HepG2 (cell line): ENCODE measurements around the gene DAB2IP. TPM values are rescaled to one million over a fixed set of nuclear protein-coding genes. Genes with fewer than 3 reads are reported as not detected.

ENCODE experiments used
- ATAC-seq: fragments of 200-7000 bp; cut with Tn5 transposase; 3 replicates; pipeline ENCODE4 v1.9.1; 2020; ENCODE audit warnings: mild to moderate bottlenecking, moderate library complexity
- BruUV-seq: library from RNA; stranded (reverse); fragments of 400-500 nt; replicated peaks from 2 replicates; lab custom pipeline; 2021; lab: Mats Ljungman, UMichigan
- CTCF ChIA-PET: fragments of 300-600 bp; formaldehyde crosslinking; extraction: SDS; loops from one replicate; lab custom pipeline; 2021; ENCODE audit warnings: low total read pairs, inconsistent platforms, low intra/inter-chr PET ratio; lab: Yijun Ruan, JAX
- POLR2A ChIA-PET: fragments of 350-600 bp; sonication (Branson Sonifier 250); formaldehyde crosslinking; loops from one replicate; lab custom pipeline; 2020; ENCODE audit warnings: antibody characterized with exemption, inconsistent platforms; lab: Yijun Ruan, JAX
- DNase-seq: peaks from one replicate; pipeline ENCODE4 v3.0.0-alpha.2; 2015; ENCODE audit warnings: low spot score
- FAIRE-seq: peaks from 3 replicates; lab custom pipeline; 2011; peaks lifted over from hg19 to GRCh38; lab: Jason Lieb, UNC
- H2AFZ ChIP-seq: one replicate; pipeline ENCODE4 v1.6.1; 2011; ENCODE audit warnings: low read length, inconsistent platforms
- H3K27ac ChIP-seq: fragments of 300-600 bp; 3 replicates; pipeline ENCODE4 v1.8.0; 2011; ENCODE audit warnings: mixed run types, mild to moderate bottlenecking, mixed read lengths, low read length, inconsistent platforms; ENCODE audit not compliant: insufficient read depth; ENCODE audit errors: extremely low read length
- H3K27me3 ChIP-seq, 2 experiments: fragments of 200-600 bp in 1 of 2; 2 replicates in 1 of 2; 3 replicates in 1 of 2; pipeline versions ENCODE4 v1.6.0 to v1.8.0; 2011; ENCODE audit warnings: low read length in 2 of 2, mild to moderate bottlenecking in 2 of 2, moderate library complexity in 2 of 2, inconsistent platforms in 1 of 2; ENCODE audit not compliant: insufficient read depth in 2 of 2, control insufficient read depth in 1 of 2
- H3K36me3 ChIP-seq, 2 experiments: fragments of 200-600 bp in 1 of 2; replicated peaks in 1 of 2; 2 replicates in 1 of 2; 3 replicates in 1 of 2; pipeline versions ENCODE4 v1.5.1 to v1.8.0; 2011; ENCODE audit warnings: low read length in 2 of 2, inconsistent platforms in 1 of 2; ENCODE audit not compliant: insufficient read depth in 2 of 2, control insufficient read depth in 1 of 2
- H3K4me1 ChIP-seq: 2 replicates; pipeline ENCODE4 v1.5.1; 2012; ENCODE audit warnings: low read length, inconsistent platforms; ENCODE audit not compliant: insufficient read depth
- H3K4me2 ChIP-seq: 2 replicates; pipeline ENCODE4 v1.6.0; 2011; ENCODE audit warnings: low read depth, low read length, inconsistent platforms
- H3K4me3 ChIP-seq, 3 experiments: fragments of 200-600 bp in 1 of 3; sonication (generic), shearing (Covaris generic) in 1 of 3; replicated peaks in 1 of 3; 2 replicates each; pipeline ENCODE4 v1.5.1; 2011 to 2016; ENCODE audit warnings: low read length in 3 of 3, inconsistent platforms in 2 of 3, low read depth in 2 of 3, mild to moderate bottlenecking in 2 of 3, control low read depth in 1 of 3, mixed read lengths in 1 of 3; ENCODE audit not compliant: insufficient read depth in 1 of 3
- H3K79me2 ChIP-seq: one replicate; pipeline ENCODE4 v1.6.1; 2011; ENCODE audit warnings: low read length, inconsistent platforms; ENCODE audit not compliant: insufficient read depth
- H3K9ac ChIP-seq: 2 replicates; pipeline ENCODE4 v1.6.0; 2011; ENCODE audit warnings: mild to moderate bottlenecking, low read depth, low read length, inconsistent platforms; ENCODE audit not compliant: insufficient read depth
- H3K9me3 ChIP-seq: 2 replicates; pipeline ENCODE4 v1.5.1; 2012; ENCODE audit warnings: mild to moderate bottlenecking, low read length
- H4K20me1 ChIP-seq: 2 replicates; pipeline ENCODE4 v1.6.0; 2011; ENCODE audit warnings: inconsistent platforms, mild to moderate bottlenecking, low read length, moderate library complexity; ENCODE audit not compliant: insufficient read depth
- MAFG ChIP-seq: sonication (generic); formaldehyde crosslinking; IDR thresholded peaks from 2 replicates; pipeline ENCODE4 v1.5.1; 2020; ENCODE audit warnings: mild to moderate bottlenecking, missing genetic modification reagents
- MZF1 ChIP-seq: sonication (generic); formaldehyde crosslinking; IDR thresholded peaks from 2 replicates; pipeline ENCODE4 v1.8.1; 2023; ENCODE audit warnings: mild to moderate bottlenecking, missing genetic modification reagents, borderline replicate concordance
- NFE2L1 ChIP-seq: sonication (generic); formaldehyde crosslinking; IDR thresholded peaks from 2 replicates; pipeline ENCODE4 v1.4.0; 2020; ENCODE audit warnings: missing genetic modification reagents, mild to moderate bottlenecking, borderline replicate concordance
- SIX4 ChIP-seq: sonication (generic); formaldehyde crosslinking; IDR thresholded peaks from 2 replicates; pipeline ENCODE4 v1.4.0; 2020; ENCODE audit warnings: missing genetic modification reagents
- TFDP1 ChIP-seq: IDR thresholded peaks from 2 replicates; pipeline ENCODE4 v1.6.1; 2016; ENCODE audit warnings: missing compliant biosample characterization, missing genetic modification reagents, borderline replicate concordance
- THYN1 ChIP-seq: sonication (generic); formaldehyde crosslinking; IDR thresholded peaks from 2 replicates; pipeline ENCODE4 v1.8.1; 2023; ENCODE audit warnings: low read depth, mild to moderate bottlenecking, moderate library complexity, missing genetic modification reagents, borderline replicate concordance
- ZNF180 ChIP-seq: sonication (generic); formaldehyde crosslinking; IDR thresholded peaks from 2 replicates; pipeline ENCODE4 v1.4.0; 2020; ENCODE audit warnings: low read depth, missing genetic modification reagents, borderline replicate concordance
- ZNF501 ChIP-seq: sonication (generic); formaldehyde crosslinking; IDR thresholded peaks from 2 replicates; pipeline ENCODE4 v1.5.1; 2020; ENCODE audit warnings: mild to moderate bottlenecking, moderate library complexity, missing genetic modification reagents
- ZSCAN30 ChIP-seq: sonication (generic); formaldehyde crosslinking; IDR thresholded peaks from 2 replicates; pipeline ENCODE4 v1.5.0; 2020; ENCODE audit warnings: mild to moderate bottlenecking, missing genetic modification reagents
- WGBS: methylation state at CpG from one replicate; pipeline ENCODE4 v1.1.6; 2017; ENCODE audit warnings: low lambda C conversion rate; 5-methylcytosine and 5-hydroxymethylcytosine counted together
- in situ Hi-C: cut with HindIII; loops from 2 replicates; pipeline ENCODE4 v1.10.0; 2017; ENCODE audit warnings: low pct_unique_long_range_greater_than_20kb; ENCODE audit not compliant: extremely low pct_ligation_motif_present
- intact Hi-C: fragments of 100-400 bp; cut with micrococcal nuclease; formaldehyde crosslinking; loops from one replicate; pipeline ENCODE4 v1.10.0; 2022; ENCODE audit not compliant: unreplicated experiment
- polyA plus RNA-seq, 8 experiments: library from polyadenylated mRNA; depleted of rRNA in 3 of 8; stranded (reverse) in 7 of 8; unstranded in 1 of 8; fragments of >200 nt; fragmentation: Illumina TruSeq in 4 of 8; extraction: Trizol in 4 of 8; gene quantifications; 2 replicates each; pipeline versions ENCODE4 v1.2.1 to v1.2.3, GENCODE V29; 2011 to 2016; ENCODE audit warnings: low read depth in 4 of 8, missing spikeins in 1 of 8, mixed read lengths in 1 of 8; ENCODE audit not compliant: insufficient read depth in 1 of 8
- total RNA-seq, 5 experiments: library from RNA; depleted of rRNA; stranded (reverse); fragments of >200 nt; fragmentation: Illumina TruSeq; extraction: Trizol; gene quantifications; 2 replicates each; pipeline ENCODE4 v1.2.3, GENCODE V29; 2016; ENCODE audit warnings: low read depth in 1 of 5

The DAB2IP gene
- total and polyA plus RNA-seq, 2 of the 13 experiments (the other 11 are each of a cell fraction or from before 2014, with no cell fraction given) = 25.3 to 37.9 TPM

- POLR2A ChIA-PET = no interaction called here
- peaks cover 31% of the 10 kb centered on the region for H3K4me1 ChIP-seq
- no peak overlapping the region for H3K4me2 ChIP-seq
- DNase-seq = no peak
- H3K36me3 ChIP-seq = no peaks in the 10 kb centered on the region
- 80% methylated on average over 3 of the region's 5 CpGs for WGBS
- FAIRE-seq = no peak
- H3K79me2 ChIP-seq = no peaks in the 10 kb centered on the region
- no peak for ATAC-seq
- H3K27me3 ChIP-seq = peaks cover 0 to 8% of the 10 kb centered on the region in 2 experiments; a peak in 1 of 5 replicates
- no peak overlapping the region for H3K27ac ChIP-seq
- intact Hi-C loops = no loop called here
- H3K4me3 ChIP-seq = no peak overlapping the region
- H2AFZ ChIP-seq = no peak overlapping the region
- CTCF ChIA-PET = no interaction called here
- H3K9me3 ChIP-seq = no peaks in the 10 kb centered on the region
- TF ChIP-seq TFDP1 = no peak
- TF ChIP-seq, all 625 proteins: peak for 0
- in situ Hi-C loops = no loop called here
- BruUV-seq = no TSS peak
- no peak overlapping the region for H3K9ac ChIP-seq
- no peaks in the 10 kb centered on the region; the same call in 1 of the 2 replicates for H4K20me1 ChIP-seq
Measured at GRCh38 chr9:121656941-121657470, 5.6 kb downstream of the DAB2IP start.

DNA sequence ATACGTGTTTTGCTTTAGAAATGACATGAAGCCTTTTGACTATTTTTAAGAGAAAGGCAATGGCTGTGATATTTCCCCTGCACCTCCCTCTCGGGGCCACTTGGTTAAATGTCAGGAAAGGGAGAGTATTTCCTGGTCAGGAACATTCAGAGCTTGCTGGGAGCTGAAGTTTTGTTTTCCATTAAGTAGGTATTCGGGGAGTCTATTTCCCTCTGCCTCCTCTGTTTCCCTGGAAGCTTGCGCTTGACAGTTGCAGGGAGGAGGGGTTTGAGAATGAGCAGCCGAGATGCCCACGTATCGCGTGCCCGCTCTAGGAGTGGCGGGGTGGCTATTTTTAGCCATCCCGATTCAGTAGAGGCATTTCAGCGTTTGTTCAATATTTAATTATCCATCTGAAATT, 6.7 kb downstream of the DAB2IP start:
- no peak for DNase-seq
- in situ Hi-C loops (no loop called here), intact Hi-C loops (no loop called here)
- Histone ChIP-seq H3K27me3 (no peaks in the 10 kb centered on the region), H3K4me1 (peaks cover 20% of the 10 kb centered on the region), H3K27ac (no peak overlapping the region), H3K79me2 (no peaks in the 10 kb centered on the region), H3K4me3 (no peak overlapping the region), H3K36me3 (no peaks in the 10 kb centered on the region), H4K20me1 (no peaks in the 10 kb centered on the region; the same call in 1 of the 2 replicates), H3K9ac (no peak overlapping the region), H2AFZ (no peak overlapping the region), H3K4me2 (no peak overlapping the region), H3K9me3 (no peaks in the 10 kb centered on the region)
- FAIRE-seq = no peak
- ChIA-PET POLR2A (no interaction called here), CTCF (no interaction called here)
- 85% methylated on average over 12 of the region's 12 CpGs for WGBS
- no TSS peak for BruUV-seq
- no peak for ATAC-seq
- TF ChIP-seq NFE2L1 (no peak), ZNF501 (CRISPR knock-in tag) (no peak), ZSCAN30 (CRISPR knock-in tag) (no peak), SIX4 (CRISPR knock-in tag) (no peak), ZNF180 (CRISPR knock-in tag) (no peak), THYN1 (no peak), MAFG (CRISPR knock-in tag) (no peak), MZF1 (CRISPR knock-in tag) (no peak)
